H9 (cell line): ENCODE measurements around the gene STX16. TPM values are rescaled to one million over a fixed set of nuclear protein-coding genes. Genes with fewer than 3 reads are reported as not detected.

ENCODE experiments used
- DNase-seq: peaks from one replicate; pipeline ENCODE4 v3.0.0-alpha.2; 2017
- H2AFZ ChIP-seq: one replicate; pipeline ENCODE4 v1.6.1; 2013; ENCODE audit warnings: mild to moderate bottlenecking, low read length, control low read depth, moderate library complexity
- H2AK5ac ChIP-seq: 2 replicates; pipeline ENCODE4 v1.6.1; 2013; ENCODE audit warnings: low read length, control low read depth, mixed read lengths; ENCODE audit not compliant: insufficient read length
- H2BK120ac ChIP-seq: one replicate; pipeline ENCODE4 v1.6.1; 2013; ENCODE audit warnings: low read depth, mild to moderate bottlenecking, low read length, control low read depth, inconsistent platforms; ENCODE audit not compliant: poor library complexity, severe bottlenecking
- H2BK12ac ChIP-seq: 2 replicates; pipeline ENCODE4 v1.6.1; 2013; ENCODE audit warnings: low read length, control low read depth, mixed read lengths, low read depth; ENCODE audit not compliant: insufficient read length
- H2BK15ac ChIP-seq: 2 replicates; pipeline ENCODE4 v1.6.1; 2013; ENCODE audit warnings: low read depth, low read length, control low read depth
- H2BK20ac ChIP-seq: one replicate; pipeline ENCODE4 v1.6.1; 2013; ENCODE audit warnings: low read depth, mild to moderate bottlenecking, low read length, control low read depth, inconsistent platforms; ENCODE audit not compliant: poor library complexity, severe bottlenecking
- H2BK5ac ChIP-seq: 2 replicates; pipeline ENCODE4 v1.6.1; 2013; ENCODE audit warnings: low read length, control low read depth, mixed read lengths; ENCODE audit not compliant: insufficient read length
- H3K14ac ChIP-seq: 2 replicates; pipeline ENCODE4 v1.6.1; 2013; ENCODE audit warnings: low read length, control low read depth; ENCODE audit not compliant: insufficient read depth
- H3K18ac ChIP-seq: 2 replicates; pipeline ENCODE4 v1.6.1; 2013; ENCODE audit warnings: low read depth, mild to moderate bottlenecking, mixed read lengths, low read length, control low read depth; ENCODE audit not compliant: insufficient read length
- H3K23ac ChIP-seq: 2 replicates; pipeline ENCODE4 v1.6.1; 2013; ENCODE audit warnings: low read length, control low read depth, mixed read lengths, low read depth; ENCODE audit not compliant: insufficient read length
- H3K23me2 ChIP-seq: 2 replicates; pipeline ENCODE4 v1.6.1; 2013; ENCODE audit warnings: low read depth, mild to moderate bottlenecking, mixed read lengths, low read length, control low read depth; ENCODE audit not compliant: insufficient read length, poor library complexity, severe bottlenecking
- H3K27ac ChIP-seq: 2 replicates; pipeline ENCODE4 v1.5.1; 2013; ENCODE audit warnings: low read length, control low read depth, mixed read lengths, low read depth; ENCODE audit not compliant: insufficient read length
- H3K27me3 ChIP-seq: 2 replicates; pipeline ENCODE4 v1.6.1; 2013; ENCODE audit warnings: low read length, control low read depth, inconsistent platforms; ENCODE audit not compliant: insufficient read depth
- H3K4ac ChIP-seq: 2 replicates; pipeline ENCODE4 v1.6.1; 2013; ENCODE audit warnings: low read depth, mild to moderate bottlenecking, control low read depth, inconsistent platforms, low read length, moderate library complexity
- H3K4me1 ChIP-seq: 2 replicates; pipeline ENCODE4 v1.6.1; 2013; ENCODE audit warnings: low read length, control low read depth, inconsistent platforms; ENCODE audit not compliant: insufficient read depth
- H3K4me2 ChIP-seq: 2 replicates; pipeline ENCODE4 v1.6.1; 2013; ENCODE audit warnings: low read length, control low read depth, mixed read lengths; ENCODE audit not compliant: insufficient read length, insufficient read depth
- H3K56ac ChIP-seq: 2 replicates; pipeline ENCODE4 v1.6.1; 2013; ENCODE audit warnings: low read depth, mild to moderate bottlenecking, mixed read lengths, low read length, control low read depth; ENCODE audit not compliant: insufficient read length
- H3K79me1 ChIP-seq: 2 replicates; pipeline ENCODE4 v1.6.1; 2013; ENCODE audit warnings: low read depth, mild to moderate bottlenecking, moderate library complexity, low read length, control low read depth, inconsistent platforms; ENCODE audit not compliant: insufficient read depth, poor library complexity, severe bottlenecking
- H3K79me2 ChIP-seq: 2 replicates; pipeline ENCODE4 v1.6.1; 2013; ENCODE audit warnings: low read length, control low read depth, inconsistent platforms; ENCODE audit not compliant: insufficient read depth
- H3K9ac ChIP-seq: 2 replicates; pipeline ENCODE4 v1.6.1; 2013; ENCODE audit warnings: low read length, control low read depth, mixed read lengths; ENCODE audit not compliant: insufficient read length; ENCODE audit errors: extremely low read depth
- H3K9me3 ChIP-seq: one replicate; pipeline ENCODE4 v1.6.1; 2013; ENCODE audit warnings: low read depth, low read length, inconsistent platforms; ENCODE audit not compliant: control insufficient read depth
- H3T11ph ChIP-seq: one replicate; pipeline ENCODE4 v1.6.1; 2013; ENCODE audit warnings: mild to moderate bottlenecking, low read length, control low read depth, inconsistent platforms
- H4K20me1 ChIP-seq: one replicate; pipeline ENCODE4 v1.6.1; 2013; ENCODE audit not compliant: control insufficient read depth, insufficient read length, insufficient read depth
- H4K5ac ChIP-seq: 2 replicates; pipeline ENCODE4 v1.6.1; 2013; ENCODE audit warnings: low read depth, mild to moderate bottlenecking, mixed read lengths, low read length, control low read depth; ENCODE audit not compliant: insufficient read length
- H4K8ac ChIP-seq: replicated peaks from 2 replicates; pipeline ENCODE4 v1.6.1; 2013; ENCODE audit warnings: low read length, control low read depth, mixed read lengths, low read depth; ENCODE audit not compliant: insufficient read length
- H4K91ac ChIP-seq: 2 replicates; pipeline ENCODE4 v1.6.1; 2013; ENCODE audit warnings: low read depth, mild to moderate bottlenecking, moderate library complexity, mixed read lengths, low read length, control low read depth; ENCODE audit not compliant: insufficient read length
- H3K27ac Mint-ChIP-seq, 3 experiments: 2 replicates in 2 of 3; 3 replicates in 1 of 3; pipeline ENCODE4 v1.8.0; 2020 to 2021; ENCODE audit warnings: mixed read lengths in 3 of 3, mild to moderate bottlenecking in 1 of 3, moderate library complexity in 1 of 3
- H3K27me3 Mint-ChIP-seq: 2 replicates; pipeline ENCODE4 v1.8.0; 2021; ENCODE audit warnings: low read depth, mild to moderate bottlenecking, moderate library complexity, mixed read lengths
- H3K36me3 Mint-ChIP-seq, 3 experiments: 2 replicates in 2 of 3; 3 replicates in 1 of 3; pipeline ENCODE4 v1.8.0; 2020 to 2021; ENCODE audit warnings: low read depth in 3 of 3, mixed read lengths in 3 of 3; ENCODE audit not compliant: insufficient read depth in 1 of 3
- H3K4me1 Mint-ChIP-seq, 2 experiments: 2 replicates each; pipeline ENCODE4 v1.8.0; 2020; ENCODE audit warnings: mixed read lengths in 2 of 2
- H3K4me3 Mint-ChIP-seq, 2 experiments: 2 replicates in 1 of 2; 3 replicates in 1 of 2; pipeline ENCODE4 v1.8.0; 2020 to 2021; ENCODE audit warnings: mild to moderate bottlenecking in 2 of 2, mixed read lengths in 2 of 2, moderate library complexity in 1 of 2
- H3K9me3 Mint-ChIP-seq, 2 experiments: 2 replicates in 1 of 2; 3 replicates in 1 of 2; pipeline ENCODE4 v1.8.0; 2020; ENCODE audit warnings: mild to moderate bottlenecking in 2 of 2, mixed read lengths in 2 of 2, moderate library complexity in 1 of 2
- CTCF ChIP-seq: fragments of 200-600 bp; sonication (generic); conservative IDR thresholded peaks from 3 replicates; pipeline ENCODE4 v1.8.0; 2021; ENCODE audit warnings: antibody characterized with exemption, mild to moderate bottlenecking
- WGBS: extraction: QIAGEN DNeasy Blood & Tissue Kit; methylation state at CpG from one replicate; pipeline ENCODE4 v1.1.7; 2013; ENCODE audit warnings: missing lambda C conversion rate, low lambda C conversion rate, mixed read lengths; ENCODE audit not compliant: insufficient read length; ENCODE audit errors: extremely low coverage; 5-methylcytosine and 5-hydroxymethylcytosine counted together
- total RNA-seq: library from RNA; stranded (reverse); gene quantifications from 2 replicates; pipeline ENCODE4 v1.2.1, GENCODE V29; 2021

Gene STX16
- total RNA-seq, 1 experiment from 2014 or later, result 87.8 TPM

GRCh38 chr20:58707770-58708169, 56.7 kb downstream of the STX16 start:
- H4K91ac ChIP-seq, result no peak overlapping the region
- no peak overlapping the region for H2AFZ ChIP-seq
- Mint-ChIP-seq H3K27me3 (no peaks in the 10 kb centered on the region), H3K4me1 (0 out of 4 replicates have a peak, but pooled peaks cover 0 to 3% of the 10 kb centered on the region in 2 experiments), H3K4me3 (no peak overlapping the region), H3K9me3 (peaks cover 0 to 3% of the 10 kb centered on the region in 2 experiments; a peak in 1 of 5 replicates), H3K27ac (no peak overlapping the region), H3K36me3 (peaks cover 18 to 32% (median 24%) of the 10 kb centered on the region in 3 experiments)
- H2BK15ac ChIP-seq, result no peak overlapping the region
- TF ChIP-seq CTCF, result no peak
- H3T11ph ChIP-seq, result no peak overlapping the region
- no peak overlapping the region for H2BK12ac ChIP-seq
- no peak overlapping the region for H2BK5ac ChIP-seq
- no peak overlapping the region for H2BK20ac ChIP-seq
- no peaks in the 10 kb centered on the region for H4K20me1 ChIP-seq
- H2BK120ac ChIP-seq, result no peak overlapping the region
- H3K9ac ChIP-seq, result no peak overlapping the region
- H4K8ac ChIP-seq, result no peak overlapping the region
- no peaks in the 10 kb centered on the region for H3K4me1 ChIP-seq
- no peaks in the 10 kb centered on the region for H3K79me2 ChIP-seq
- H3K79me1 ChIP-seq, result no peaks in the 10 kb centered on the region
- no peak overlapping the region for H3K14ac ChIP-seq
- no peak overlapping the region for H3K4ac ChIP-seq
- no peak overlapping the region for H3K27ac ChIP-seq
- H3K56ac ChIP-seq, result no peak overlapping the region
- H2AK5ac ChIP-seq, result no peak overlapping the region
- H3K23ac ChIP-seq, result no peak overlapping the region
- WGBS, result no CpG with 5 or more reads among the region's 10 CpGs
- H3K18ac ChIP-seq, result no peak overlapping the region
- H4K5ac ChIP-seq, result no peak overlapping the region
- H3K9me3 ChIP-seq, result no peaks in the 10 kb centered on the region
- no peaks in the 10 kb centered on the region for H3K27me3 ChIP-seq
- H3K23me2 ChIP-seq, result no peaks in the 10 kb centered on the region
- no peak for DNase-seq
- H3K4me2 ChIP-seq, result no peak overlapping the region
